Neuronal stem cell (in vitro differentiated cells): ENCODE results near the gene SLC22A7.

Source experiments
- DNase-seq: peaks from one replicate; pipeline ENCODE4 v3.0.0-alpha.2; 2013; ENCODE audit warnings: low spot score
- H2AFZ ChIP-seq: one replicate; pipeline ENCODE4 v1.6.1; 2013; ENCODE audit warnings: mild to moderate bottlenecking, low read length, inconsistent platforms
- H2AK5ac ChIP-seq: 2 replicates; pipeline ENCODE4 v1.6.1; 2013; ENCODE audit warnings: low read depth, mild to moderate bottlenecking, inconsistent platforms, low read length, moderate library complexity, mixed read lengths
- H2BK120ac ChIP-seq: 2 replicates; pipeline ENCODE4 v1.6.1; 2013; ENCODE audit warnings: low read depth, mild to moderate bottlenecking, inconsistent platforms, low read length, moderate library complexity, mixed read lengths
- H2BK12ac ChIP-seq: one replicate; pipeline ENCODE4 v1.6.1; 2013; ENCODE audit warnings: low read length, inconsistent platforms
- H2BK15ac ChIP-seq: 2 replicates; pipeline ENCODE4 v1.6.1; 2013; ENCODE audit warnings: mild to moderate bottlenecking, low read length, inconsistent platforms, mixed read lengths
- H2BK5ac ChIP-seq: one replicate; pipeline ENCODE4 v1.6.1; 2013; ENCODE audit warnings: inconsistent platforms, mild to moderate bottlenecking, low read length, moderate library complexity
- H3K14ac ChIP-seq: one replicate; pipeline ENCODE4 v1.6.1; 2013; ENCODE audit warnings: low read length, inconsistent platforms
- H3K18ac ChIP-seq: 2 replicates; pipeline ENCODE4 v1.6.1; 2013; ENCODE audit warnings: low read length, inconsistent platforms
- H3K23ac ChIP-seq: 2 replicates; pipeline ENCODE4 v1.6.1; 2013; ENCODE audit warnings: low read depth, mild to moderate bottlenecking, mixed read lengths, low read length, inconsistent platforms; ENCODE audit not compliant: poor library complexity
- H3K27ac ChIP-seq: replicated peaks from 3 replicates; pipeline ENCODE4 v1.5.1; 2013; ENCODE audit warnings: low read length, inconsistent platforms
- H3K27me3 ChIP-seq, 3 experiments: 2 replicates each; pipeline ENCODE4 v1.6.1; 2013; ENCODE audit warnings: low read length in 3 of 3, mild to moderate bottlenecking in 2 of 3, inconsistent platforms in 1 of 3, low read depth in 1 of 3, mixed read lengths in 1 of 3, moderate library complexity in 1 of 3; ENCODE audit not compliant: control insufficient read depth in 3 of 3, insufficient read depth in 3 of 3
- H3K36me3 ChIP-seq, 2 donors: replicated peaks in 1 of 2; 2 replicates each; pipeline ENCODE4 v1.6.1; 2013; ENCODE audit warnings: low read length in 2 of 2; ENCODE audit not compliant: control insufficient read depth in 2 of 2, insufficient read depth in 2 of 2
- H3K4ac ChIP-seq: 2 replicates; pipeline ENCODE4 v1.6.1; 2013; ENCODE audit warnings: inconsistent platforms, mild to moderate bottlenecking, low read length, moderate library complexity
- H3K4me1 ChIP-seq, 2 donors: 1 replicate in 1 of 2; 2 replicates in 1 of 2; pipeline ENCODE4 v1.6.1; 2013; ENCODE audit warnings: low read length in 2 of 2, low read depth in 1 of 2; ENCODE audit not compliant: control insufficient read depth in 2 of 2, insufficient read depth in 1 of 2
- H3K4me2 ChIP-seq: one replicate; pipeline ENCODE4 v1.6.1; 2013; ENCODE audit warnings: mild to moderate bottlenecking, low read length, inconsistent platforms; ENCODE audit not compliant: insufficient read depth, poor library complexity, severe bottlenecking
- H3K4me3 ChIP-seq, 2 donors: 2 replicates each; pipeline ENCODE4 v1.5.1; 2013; ENCODE audit warnings: low read length in 2 of 2, mild to moderate bottlenecking in 2 of 2, inconsistent platforms in 1 of 2, moderate library complexity in 1 of 2
- H3K79me1 ChIP-seq: one replicate; pipeline ENCODE4 v1.6.1; 2013; ENCODE audit warnings: low read depth, mild to moderate bottlenecking, inconsistent platforms, low read length, moderate library complexity
- H3K9ac ChIP-seq: one replicate; pipeline ENCODE4 v1.6.1; 2013; ENCODE audit warnings: mild to moderate bottlenecking, low read depth, low read length, inconsistent platforms; ENCODE audit not compliant: poor library complexity
- H3K9me3 ChIP-seq, 2 donors: replicated peaks in 1 of 2; 2 replicates each; pipeline versions ENCODE3 to v1.6.1; 2013; ENCODE audit warnings: low read length in 2 of 2, mild to moderate bottlenecking in 2 of 2, inconsistent platforms in 1 of 2, low read depth in 1 of 2, mixed read lengths in 1 of 2, moderate library complexity in 1 of 2; ENCODE audit not compliant: control insufficient read depth in 2 of 2, insufficient read depth in 1 of 2
- H4K8ac ChIP-seq: one replicate; pipeline ENCODE4 v1.6.1; 2013; ENCODE audit warnings: low read depth, mild to moderate bottlenecking, inconsistent platforms, low read length, moderate library complexity
- H4K91ac ChIP-seq: one replicate; pipeline ENCODE4 v1.6.1; 2013; ENCODE audit warnings: low read length, low read depth, mild to moderate bottlenecking, inconsistent platforms; ENCODE audit not compliant: poor library complexity
- WGBS, 2 donors: extraction: QIAGEN DNeasy Blood & Tissue Kit; methylation state at CpG; one replicate each; pipeline ENCODE4 v1.1.7; 2013; ENCODE audit warnings: missing lambda C conversion rate in 2 of 2, mixed read lengths in 1 of 2; ENCODE audit not compliant: insufficient read length in 2 of 2, insufficient replicate concordance in 1 of 2; ENCODE audit errors: extremely low coverage in 2 of 2; 5-methylcytosine and 5-hydroxymethylcytosine counted together

SLC22A7 gene

GRCh38 chr6:43292341-43292740, 5.7 kb upstream of the SLC22A7 start:
- H3K4me3 ChIP-seq, result no peak overlapping the region
- DNase-seq, result no peak

GRCh38 chr6:43292763-43293318, 5.2 kb upstream of the SLC22A7 start:
- WGBS, 2 donors, result no CpG with 5 or more reads among the region's 5 CpGs
- Histone ChIP-seq H2BK15ac (no peak overlapping the region), H2BK120ac (no peak overlapping the region), H3K9me3 (no peaks in the 10 kb centered on the region), H3K4me2 (no peak overlapping the region), H3K27me3 (peaks cover 0 to 23% (median 0%) of the 10 kb centered on the region in 3 experiments), H3K23ac (no peak overlapping the region), H2AK5ac (no peak overlapping the region), H2BK5ac (no peak overlapping the region), H3K36me3 (no peaks in the 10 kb centered on the region), H3K14ac (peak overlapping the region; percentile 10), H3K9ac (no peak overlapping the region), H3K4me3 (no peak overlapping the region), H3K4ac (no peak overlapping the region), H3K18ac (no peak overlapping the region), H3K79me1 (no peaks in the 10 kb centered on the region), H2AFZ (no peak overlapping the region), H3K4me1 (peaks cover 8 to 12% of the 10 kb centered on the region in 2 donors), H4K8ac (no peak overlapping the region), H4K91ac (no peak overlapping the region), H3K27ac (no peak overlapping the region), H2BK12ac (no peak overlapping the region)
- DNase-seq, result no peak

More at GRCh38 chr6:43292341-43292740, 5.7 kb upstream of the SLC22A7 start:
- Histone ChIP-seq H3K9ac (no peak overlapping the region), H3K4me1 (peaks cover 5 to 9% of the 10 kb centered on the region in 2 donors), H4K91ac (no peak overlapping the region), H3K27ac (no peak overlapping the region), H2BK15ac (no peak overlapping the region), H2BK12ac (no peak overlapping the region), H3K14ac (no peak overlapping the region), H3K36me3 (no peaks in the 10 kb centered on the region), H3K9me3 (no peaks in the 10 kb centered on the region), H3K23ac (no peak overlapping the region), H3K79me1 (no peaks in the 10 kb centered on the region), H3K4ac (no peak overlapping the region), H3K18ac (no peak overlapping the region), H2BK5ac (no peak overlapping the region), H3K4me2 (no peak overlapping the region), H4K8ac (no peak overlapping the region), H2BK120ac (no peak overlapping the region), H2AFZ (no peak overlapping the region), H2AK5ac (no peak overlapping the region), H3K27me3 (peaks cover 0 to 23% (median 0%) of the 10 kb centered on the region in 3 experiments)
- WGBS, 2 donors, result no CpG with 5 or more reads among the region's 6 CpGs

GRCh38 chr6:43293698-43294097, 4.4 kb upstream of the SLC22A7 start:
- no peak overlapping the region for H3K23ac ChIP-seq
- no peak overlapping the region for H3K27ac ChIP-seq
- DNase-seq, result no peak
- no peaks in the 10 kb centered on the region for H3K9me3 ChIP-seq
- H3K9ac ChIP-seq, result no peak overlapping the region
- no peak overlapping the region for H3K4me2 ChIP-seq
- no peak overlapping the region for H2AFZ ChIP-seq
- H3K18ac ChIP-seq, result no peak overlapping the region
- no peak overlapping the region for H2BK120ac ChIP-seq
- no peak overlapping the region for H2BK12ac ChIP-seq
- H3K36me3 ChIP-seq, result no peaks in the 10 kb centered on the region
- H4K91ac ChIP-seq, result no peak overlapping the region
- H3K14ac ChIP-seq, result no peak overlapping the region
- no peak overlapping the region for H2BK15ac ChIP-seq
- 100% methylated on average over 3 of the region's 3 CpGs; no CpG with 5 or more reads in 1 of the 2 donors for WGBS, 2 donors
- H3K79me1 ChIP-seq, result no peaks in the 10 kb centered on the region
- H3K4ac ChIP-seq, result no peak overlapping the region
- H2BK5ac ChIP-seq, result no peak overlapping the region
- H4K8ac ChIP-seq, result no peak overlapping the region
- H3K4me3 ChIP-seq, result no peak overlapping the region
- peaks cover 8 to 17% of the 10 kb centered on the region in 2 donors for H3K4me1 ChIP-seq
- H2AK5ac ChIP-seq, result no peak overlapping the region
- peaks cover 0 to 26% (median 0%) of the 10 kb centered on the region in 3 experiments for H3K27me3 ChIP-seq

GRCh38 chr6:43294536-43294935, 3.5 kb upstream of the SLC22A7 start:
- Histone ChIP-seq H4K8ac (no peak overlapping the region), H3K27ac (no peak overlapping the region), H2BK5ac (no peak overlapping the region), H2AFZ (no peak overlapping the region), H2BK15ac (no peak overlapping the region), H3K4me3 (peak overlapping the region in 1 of 2 donors; percentile 17), H3K36me3 (no peaks in the 10 kb centered on the region), H2AK5ac (no peak overlapping the region), H3K9me3 (no peaks in the 10 kb centered on the region), H2BK12ac (no peak overlapping the region), H3K9ac (no peak overlapping the region), H3K4ac (no peak overlapping the region), H3K18ac (no peak overlapping the region), H2BK120ac (no peak overlapping the region), H3K23ac (no peak overlapping the region), H3K4me2 (no peak overlapping the region), H3K14ac (no peak overlapping the region), H3K79me1 (no peaks in the 10 kb centered on the region), H3K4me1 (peaks cover 8 to 19% of the 10 kb centered on the region in 2 donors), H3K27me3 (peaks cover 0 to 30% (median 0%) of the 10 kb centered on the region in 3 experiments), H4K91ac (no peak overlapping the region)
- WGBS, 2 donors, result 100% methylated on average over 1 of the region's 3 CpGs; no CpG with 5 or more reads in 1 of the 2 donors
- DNase-seq, result no peak
